Breast epithelium (tissue), 4 donors: ENCODE data around the gene CSF2. TPM values are rescaled to one million over a fixed set of nuclear protein-coding genes. Genes with fewer than 3 reads are reported as not detected.

ENCODE experiments used
- DNase-seq, 2 donors: peaks; one replicate each; pipeline ENCODE4 v3.0.0-alpha.2; 2019; ENCODE audit warnings: low spot score in 2 of 2
- H3K27ac ChIP-seq, 2 donors: fragments of 200-600 bp; sonication (generic) in 1 of 2; one replicate each; pipeline ENCODE4 v1.5.1; 2016 to 2019; ENCODE audit warnings: mild to moderate bottlenecking in 1 of 2
- H3K27me3 ChIP-seq, 2 donors: fragments of 200-600 bp; sonication (generic) in 1 of 2; one replicate each; pipeline versions ENCODE4 v1.5.1 to v1.6.0; 2017 to 2019; ENCODE audit warnings: control low read depth in 1 of 2, mild to moderate bottlenecking in 1 of 2
- H3K36me3 ChIP-seq: fragments of 200-600 bp; one replicate; pipeline ENCODE4 v1.5.1; 2019
- H3K4me1 ChIP-seq, 2 donors: fragments of 200-600 bp; sonication (generic); one replicate each; pipeline ENCODE4 v1.5.1; 2016 to 2019; ENCODE audit warnings: control low read depth in 1 of 2
- H3K4me3 ChIP-seq, 3 donors: fragments of 200-600 bp; sonication (generic); 1 replicate in 2 of 3; 2 replicates in 1 of 3; pipeline ENCODE4 v1.5.1; 2016 to 2019; ENCODE audit warnings: mild to moderate bottlenecking in 3 of 3, moderate library complexity in 2 of 3
- H3K9me3 ChIP-seq, 2 donors: fragments of 200-600 bp; sonication (generic) in 1 of 2; one replicate each; pipeline ENCODE4 v1.5.1; 2016 to 2019; ENCODE audit warnings: control low read depth in 1 of 2
- CTCF ChIP-seq, 3 donors: fragments of 450-650 bp; IDR thresholded peaks; one replicate each; pipeline ENCODE4 v1.5.1; 2016 to 2017; ENCODE audit warnings: antibody characterized with exemption in 3 of 3, mild to moderate bottlenecking in 3 of 3, moderate library complexity in 3 of 3
- POLR2A ChIP-seq: fragments of 450-650 bp; IDR thresholded peaks from one replicate; pipeline ENCODE4 v1.6.1; 2016; ENCODE audit warnings: antibody characterized with exemption, mild to moderate bottlenecking, moderate library complexity
- POLR2AphosphoS5 ChIP-seq, 3 donors: sonication (generic); formaldehyde crosslinking; IDR thresholded peaks; one replicate each; pipeline ENCODE4 v1.6.1; 2017; ENCODE audit warnings: antibody characterized with exemption in 3 of 3
- intact Hi-C: fragments of 100-400 bp; cut with DNase I; formaldehyde crosslinking; loops from one replicate; pipeline ENCODE4 v1.15.1; 2023; ENCODE audit warnings: low total_unique reads
- total RNA-seq, 3 donors: library from RNA; depleted of rRNA; stranded (reverse); fragments of >200 nt; gene quantifications; one replicate each; pipeline ENCODE4 v1.1.0, GENCODE V29; 2016

The CSF2 gene
- total RNA-seq, 3 donors from 2014 or later = not detected

- no peak for DNase-seq
- H3K9me3 ChIP-seq = peaks cover 0 to 6% of the 10 kb centered on the region in 2 donors
- TF ChIP-seq CTCF (IDR thresholded peaks at IDR 0.05) = no peak
- no peak for TF ChIP-seq POLR2A
- TF ChIP-seq POLR2AphosphoS5 (IDR thresholded peaks at IDR 0.05) = no peak
- H3K36me3 ChIP-seq = peaks cover 5% of the 10 kb centered on the region
- H3K27ac ChIP-seq = no peak overlapping the region
- H3K4me1 ChIP-seq = no peaks in the 10 kb centered on the region
- no peaks in the 10 kb centered on the region for H3K27me3 ChIP-seq
- H3K4me3 ChIP-seq = no peak overlapping the region
- intact Hi-C loops = no loop called here
Measured at GRCh38 chr5:132037353-132037752, 36.2 kb upstream of the CSF2 start.

- H3K4me1 ChIP-seq = no peaks in the 10 kb centered on the region
- H3K36me3 ChIP-seq = no peaks in the 10 kb centered on the region
- intact Hi-C loops = no loop called here
- no peaks in the 10 kb centered on the region for H3K9me3 ChIP-seq
- H3K27me3 ChIP-seq = no peaks in the 10 kb centered on the region
- DNase-seq = no peak
- TF ChIP-seq CTCF (IDR thresholded peaks at IDR 0.05) (no peak), POLR2A (no peak), POLR2AphosphoS5 (IDR thresholded peaks at IDR 0.05) (no peak)
- H3K27ac ChIP-seq = no peak overlapping the region
- H3K4me3 ChIP-seq = no peak overlapping the region
Measured at GRCh38 chr5:132044207-132044606, 29.4 kb upstream of the CSF2 start.

- H3K27ac ChIP-seq = no peak overlapping the region
- no peaks in the 10 kb centered on the region for H3K36me3 ChIP-seq
- no peak overlapping the region for H3K4me3 ChIP-seq
- H3K9me3 ChIP-seq = no peaks in the 10 kb centered on the region
- no peak for DNase-seq
- no peak for TF ChIP-seq POLR2A
- no peak for TF ChIP-seq POLR2AphosphoS5 (IDR thresholded peaks at IDR 0.05)
- TF ChIP-seq CTCF (IDR thresholded peaks at IDR 0.05) = no peak
- no peaks in the 10 kb centered on the region for H3K4me1 ChIP-seq
- intact Hi-C loops = no loop called here
- no peaks in the 10 kb centered on the region for H3K27me3 ChIP-seq
Measured at GRCh38 chr5:132046880-132047299, 26.7 kb upstream of the CSF2 start.

- H3K9me3 ChIP-seq = no peaks in the 10 kb centered on the region
- no peak overlapping the region for H3K4me3 ChIP-seq
- H3K27ac ChIP-seq = no peak overlapping the region
- no peaks in the 10 kb centered on the region for H3K4me1 ChIP-seq
- DNase-seq = no peak
- TF ChIP-seq CTCF (IDR thresholded peaks at IDR 0.05) (no peak), POLR2AphosphoS5 (IDR thresholded peaks at IDR 0.05) (no peak), POLR2A (no peak)
- intact Hi-C loops = no loop called here
- H3K36me3 ChIP-seq = no peaks in the 10 kb centered on the region
- no peaks in the 10 kb centered on the region for H3K27me3 ChIP-seq
Measured at GRCh38 chr5:132049093-132049492, 24.5 kb upstream of the CSF2 start.

- Histone ChIP-seq H3K4me3 (no peak overlapping the region), H3K36me3 (no peaks in the 10 kb centered on the region), H3K27me3 (no peaks in the 10 kb centered on the region), H3K27ac (no peak overlapping the region), H3K4me1 (no peaks in the 10 kb centered on the region), H3K9me3 (no peaks in the 10 kb centered on the region)
- intact Hi-C loops = no loop called here
- no peak for DNase-seq
- TF ChIP-seq POLR2AphosphoS5 (IDR thresholded peaks at IDR 0.05) (no peak), CTCF (IDR thresholded peaks at IDR 0.05) (no peak), POLR2A (no peak)
Measured at GRCh38 chr5:132049559-132049958, 24.0 kb upstream of the CSF2 start.
